ENCODE data around the gene MBP.

DNA sequence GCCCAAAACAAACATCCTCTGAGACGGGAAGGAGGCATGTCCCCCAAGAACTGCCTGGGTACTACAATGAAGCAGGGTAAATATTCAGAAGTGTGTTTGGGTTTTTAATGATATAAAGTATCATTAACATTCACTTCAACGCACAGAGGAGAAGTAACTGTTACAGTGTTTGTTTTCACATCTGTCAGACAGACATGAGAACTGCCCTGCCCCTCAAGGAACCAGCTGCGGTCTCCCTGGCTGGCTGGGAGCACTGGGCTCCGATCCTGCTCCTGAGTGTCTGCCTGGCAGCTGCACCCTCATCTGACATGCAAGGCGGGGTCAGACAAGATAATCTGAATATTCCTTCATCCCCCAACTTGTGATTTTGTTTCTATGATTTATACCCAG, 75.6 kb downstream of the MBP start:
- TF ChIP-seq CTCF (IDR thresholded peaks at IDR 0.05; ENCODE audit: low read length) (no peak), EZH2 (IDR thresholded peaks at IDR 0.05; ENCODE audit: borderline replicate concordance, low read length) (no peak)
